ENCODE results near the gene ETNK2.
"Not testable (repeated sequence)": the region's sequence is repeated elsewhere in the genome, so short reads cannot be mapped to it uniquely, and the experiment has no call there.

DNA sequence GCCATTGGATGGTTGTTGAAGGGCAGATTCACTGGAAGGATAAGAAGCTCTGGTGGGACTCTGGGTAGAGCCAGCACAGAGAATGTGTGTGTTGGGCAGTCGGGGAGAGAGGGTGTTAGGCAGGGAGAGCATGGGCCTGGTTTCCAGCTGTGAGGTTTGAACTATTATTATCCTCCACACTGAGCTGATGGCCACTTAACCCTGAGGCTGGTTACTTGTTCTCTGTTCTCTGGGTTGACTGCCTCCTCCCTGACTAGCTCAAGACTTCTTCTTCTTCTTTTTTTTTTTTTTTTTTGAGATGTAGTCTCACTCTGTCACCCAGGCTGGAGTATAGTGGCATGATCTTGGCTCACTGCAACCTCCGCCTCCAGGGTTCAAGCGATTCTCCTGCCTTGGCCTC is 61.7 kb downstream of the ETNK2 start:
- TF ChIP-seq CTCF (IDR thresholded peaks at IDR 0.05 in 4 of 5, conservative IDR thresholded peaks at IDR 0.05 in 1 of 5); POLR2A (IDR thresholded peaks at IDR 0.05): not testable (repeated sequence)
